Left renal pelvis (tissue), 4 donors: ENCODE results near the gene ESYT1. TPM values are rescaled to one million over a fixed set of nuclear protein-coding genes. Genes with fewer than 3 reads are reported as not detected.
"Not testable (repeated sequence)": the region's sequence is repeated elsewhere in the genome, so short reads cannot be mapped to it uniquely, and the experiment has no call there.

ENCODE experiments used
- DNase-seq, 4 donors: peaks; one replicate each; pipeline ENCODE4 v3.0.0-alpha.2; 2013; ENCODE audit warnings: low read depth in 4 of 4, low spot score in 3 of 4
- polyA plus RNA-seq, 4 donors: library from polyadenylated mRNA; unstranded; fragments of 120-200 nt; gene quantifications; one replicate each; pipeline ENCODE4 v1.2.1, GENCODE V29; 2013; ENCODE audit not compliant: insufficient read length in 4 of 4

The ESYT1 gene
- polyA plus RNA-seq, 4 donors = 66.2 to 79.3 (median 74.2) TPM

DNA sequence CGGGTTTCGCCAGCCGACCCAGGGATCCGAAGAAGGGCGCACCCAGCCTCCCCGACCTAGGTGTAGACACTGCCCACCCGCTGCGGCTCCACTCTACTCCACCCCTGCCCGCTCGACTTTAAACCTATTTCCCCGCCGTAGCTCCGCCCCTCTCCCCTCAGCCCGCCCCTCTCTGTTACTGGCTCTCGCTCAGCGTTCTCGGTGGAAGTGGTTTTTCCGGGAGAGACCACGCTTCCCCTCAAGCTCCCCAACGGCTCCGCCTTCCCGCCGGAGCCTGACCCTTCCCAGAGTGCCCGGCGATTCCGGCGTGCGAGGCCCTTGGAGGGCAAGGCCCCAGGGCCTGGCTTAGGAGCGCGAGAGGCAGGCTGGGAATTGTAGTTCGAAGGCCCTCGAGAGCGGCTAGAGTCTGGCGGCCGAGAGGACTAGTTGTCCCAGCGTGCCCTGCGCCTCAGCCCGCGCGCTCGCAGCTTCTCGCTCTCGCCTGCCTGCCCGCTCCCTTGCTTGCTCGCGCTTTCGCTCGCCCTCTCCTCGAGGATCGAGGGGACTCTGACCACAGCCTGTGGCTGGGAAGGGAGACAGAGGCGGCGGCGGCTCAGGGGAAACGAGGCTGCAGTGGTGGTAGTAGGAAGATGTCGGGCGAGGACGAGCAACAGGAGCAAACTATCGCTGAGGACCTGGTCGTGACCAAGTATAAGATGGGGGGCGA, 23.8 kb upstream of the ESYT1 start, which contains the start of gene PA2G4:
TSS of gene PA2G4 (plus strand) at position 451 of the 706 bp plus-strand sequence. CDS start at position 630, 179 bp downstream.
- peak; percentile 95 to 98 (median 97) for DNase-seq

DNA sequence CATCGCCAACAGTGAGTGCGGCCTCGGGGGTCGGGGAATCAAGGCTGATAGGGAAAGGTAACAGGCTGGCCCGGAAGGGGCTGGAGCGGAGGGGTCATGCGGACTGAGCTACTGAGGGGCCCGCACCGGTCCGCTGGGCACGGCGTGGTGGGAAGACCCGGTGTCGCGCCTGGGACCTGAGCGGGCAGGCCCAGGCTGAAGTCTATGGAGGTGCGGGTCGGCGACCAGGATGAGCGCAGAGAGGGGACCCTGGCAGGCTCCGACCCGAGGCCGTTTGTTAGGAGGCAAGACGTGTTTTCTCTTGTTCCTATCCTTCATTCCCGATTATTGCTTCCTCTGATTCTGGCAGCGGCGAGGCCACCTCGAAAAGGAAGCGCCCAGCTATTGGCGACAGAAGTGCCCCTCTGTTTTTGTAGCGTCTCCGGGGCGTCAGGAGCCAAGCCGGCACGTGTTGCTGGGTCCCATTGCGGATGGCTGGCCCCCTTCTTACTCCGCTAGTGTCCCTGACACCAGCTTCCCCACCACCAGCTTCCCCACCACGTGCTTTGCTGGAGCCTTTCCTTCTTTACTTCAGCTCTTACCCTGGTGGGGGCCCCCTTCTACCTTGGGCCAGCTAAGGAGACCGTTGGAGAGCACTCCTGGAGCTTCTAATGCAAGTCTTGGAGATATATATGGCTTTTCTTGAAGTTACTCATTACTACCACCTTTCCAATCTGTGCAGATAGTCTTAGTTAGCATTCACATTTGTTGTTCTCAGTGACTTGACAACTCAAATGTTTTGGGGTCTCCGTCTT, 23.1 kb upstream of the ESYT1 start:
- no peak for DNase-seq

DNA sequence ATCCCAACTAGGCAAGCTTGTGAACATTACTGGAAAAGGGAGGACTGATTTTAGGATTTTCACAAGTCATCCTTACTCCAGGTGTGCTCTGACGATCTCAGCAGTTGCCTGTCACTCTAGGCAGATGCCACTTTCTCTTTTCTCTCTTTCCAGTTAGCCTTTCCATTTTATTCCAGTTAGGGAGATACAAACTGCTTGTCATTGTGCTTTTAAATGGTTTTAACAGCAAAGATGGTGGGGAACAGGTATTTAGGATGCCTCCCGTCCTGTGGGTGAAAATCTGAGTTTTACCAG, 22.5 kb upstream of the ESYT1 start:
- no peak for DNase-seq

- DNase-seq = no peak
Observed at GRCh38 chr12:56107242-56107641, 20.8 kb upstream of the ESYT1 start.

GRCh38 chr12:56110571-56110970, 17.5 kb upstream of the ESYT1 start:
- DNase-seq = no peak

GRCh38 chr12:56114084-56114483, 14.0 kb upstream of the ESYT1 start:
- no peak for DNase-seq

DNA sequence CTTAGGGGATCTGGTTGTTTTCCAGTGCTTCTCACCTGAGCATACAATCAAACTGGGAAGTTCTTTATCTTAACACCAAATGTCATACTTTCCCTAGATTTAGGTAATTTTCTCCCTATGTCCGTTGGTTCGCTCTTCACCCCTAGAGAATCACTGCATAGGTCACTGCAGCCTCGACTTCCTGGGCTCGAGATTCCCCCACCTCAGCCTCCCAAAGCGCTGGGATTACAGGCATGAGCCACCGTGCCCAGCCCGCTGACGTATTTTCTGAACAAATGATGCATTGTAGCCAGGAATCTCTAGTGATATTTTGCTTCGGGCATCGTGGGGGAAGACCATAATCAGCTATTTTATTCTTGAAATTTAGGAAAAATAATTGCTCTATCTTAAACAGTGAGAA, 12.7 kb upstream of the ESYT1 start:
- no peak for DNase-seq

GRCh38 chr12:56116267-56117081, 11.6 kb upstream of the ESYT1 start, which contains the start of gene RPL41:
Gene RPL41, plus strand, starts transcription at chr12:56116633.
- DNase-seq = peak; percentile 96 to 98 (median 96)

DNA sequence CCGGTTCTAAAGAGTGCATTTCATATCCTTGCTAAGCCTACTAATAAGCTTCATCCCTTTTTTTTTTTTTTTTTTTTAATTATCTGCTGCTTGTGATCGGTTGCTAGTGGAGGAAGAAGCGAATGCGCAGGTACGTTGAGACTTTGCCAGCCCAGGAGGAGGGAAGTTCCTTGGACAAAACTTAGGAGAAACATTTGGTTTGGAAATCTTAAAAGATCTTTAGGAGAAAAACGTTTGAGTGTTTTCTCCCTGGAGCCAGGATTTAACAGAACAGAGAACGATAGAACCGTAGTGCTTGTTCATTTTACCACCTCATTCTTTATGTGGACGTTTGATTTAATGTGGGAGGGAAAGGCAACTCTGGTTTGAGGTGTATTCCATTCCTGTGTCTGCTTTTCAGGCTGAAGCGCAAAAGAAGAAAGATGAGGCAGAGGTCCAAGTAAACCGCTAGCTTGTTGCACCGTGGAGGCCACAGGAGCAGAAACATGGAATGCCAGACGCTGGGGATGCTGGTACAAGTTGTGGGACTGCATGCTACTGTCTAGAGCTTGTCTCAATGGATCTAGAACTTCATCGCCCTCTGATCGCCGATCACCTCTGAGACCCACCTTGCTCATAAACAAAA, 10.9 kb upstream of the ESYT1 start:
- DNase-seq = not testable (repeated sequence)

- DNase-seq = peak; percentile 96 to 99 (median 98)
Observed at GRCh38 chr12:56117778-56118687, 10.0 kb upstream of the ESYT1 start, which contains the start of gene ZC3H10. Gene ZC3H10, plus strand, starts transcription at chr12:56118266. Its CDS starts 2,297 bp downstream, at chr12:56120563.

DNA sequence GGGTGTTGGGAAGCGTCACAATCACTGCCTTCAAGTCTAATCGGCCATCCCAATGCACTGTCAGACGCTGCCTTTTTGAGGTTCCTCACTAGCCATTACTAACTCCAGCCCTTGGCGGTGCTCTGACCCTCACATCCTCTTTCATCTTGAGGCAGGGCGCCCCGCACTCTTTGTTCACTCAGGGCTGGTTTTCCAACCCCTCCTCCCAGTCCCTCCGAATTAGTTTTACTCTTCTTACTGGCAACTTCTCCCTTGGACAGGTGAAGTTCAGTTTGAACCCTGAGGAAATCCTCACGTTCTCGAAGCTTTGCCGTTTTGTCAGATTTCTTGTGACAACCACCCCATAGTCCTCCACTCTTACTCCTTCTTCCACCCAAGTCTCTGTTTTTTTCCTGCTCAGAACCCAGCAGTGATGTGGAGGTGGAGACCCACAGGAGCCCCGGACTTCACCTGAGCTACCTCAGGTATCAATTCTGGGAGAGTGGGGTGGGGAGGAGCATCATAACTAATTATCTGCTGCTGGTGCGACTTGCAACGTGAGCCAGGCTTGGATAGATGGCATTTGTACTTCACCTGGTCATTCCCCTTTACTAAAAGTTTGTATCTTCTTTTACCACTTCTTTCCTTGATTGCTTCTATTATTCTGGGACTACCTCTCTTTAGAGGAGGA, 9.2 kb upstream of the ESYT1 start:
- no peak for DNase-seq

- peak in 2 of 4 donors; percentile 66 to 83 for DNase-seq
Observed at GRCh38 chr12:56119361-56119796, 8.7 kb upstream of the ESYT1 start.

DNA sequence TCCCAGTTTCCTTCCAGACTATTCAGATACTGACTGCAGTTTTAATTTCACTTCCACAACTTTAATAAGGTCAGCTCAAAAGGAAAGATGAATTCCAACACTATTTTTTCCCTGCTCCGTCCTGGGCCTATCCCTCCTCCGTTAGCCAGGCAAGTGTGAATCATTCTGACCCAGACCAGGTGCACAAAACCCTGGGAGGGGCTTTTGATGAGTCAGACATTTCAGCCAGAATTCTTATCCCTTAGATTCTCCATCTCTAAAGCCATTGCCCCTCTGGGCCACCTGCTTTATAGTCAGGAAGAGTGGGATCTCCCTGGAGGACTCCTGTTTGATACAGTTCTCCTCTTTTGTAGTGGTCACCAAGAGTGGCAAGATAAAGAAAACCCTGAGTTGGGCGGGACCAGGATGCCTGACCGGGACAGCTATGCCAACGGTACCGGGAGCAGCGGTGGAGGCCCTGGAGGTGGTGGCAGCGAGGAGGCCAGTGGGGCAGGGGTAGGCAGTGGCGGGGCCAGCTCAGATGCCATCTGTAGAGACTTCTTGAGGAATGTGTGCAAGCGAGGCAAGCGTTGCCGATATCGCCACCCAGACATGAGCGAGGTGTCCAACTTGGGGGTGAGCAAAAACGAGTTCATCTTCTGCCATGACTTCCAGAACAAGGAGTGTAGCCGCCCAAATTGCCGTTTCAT, 7.8 kb upstream of the ESYT1 start:
- DNase-seq = no peak

DNA sequence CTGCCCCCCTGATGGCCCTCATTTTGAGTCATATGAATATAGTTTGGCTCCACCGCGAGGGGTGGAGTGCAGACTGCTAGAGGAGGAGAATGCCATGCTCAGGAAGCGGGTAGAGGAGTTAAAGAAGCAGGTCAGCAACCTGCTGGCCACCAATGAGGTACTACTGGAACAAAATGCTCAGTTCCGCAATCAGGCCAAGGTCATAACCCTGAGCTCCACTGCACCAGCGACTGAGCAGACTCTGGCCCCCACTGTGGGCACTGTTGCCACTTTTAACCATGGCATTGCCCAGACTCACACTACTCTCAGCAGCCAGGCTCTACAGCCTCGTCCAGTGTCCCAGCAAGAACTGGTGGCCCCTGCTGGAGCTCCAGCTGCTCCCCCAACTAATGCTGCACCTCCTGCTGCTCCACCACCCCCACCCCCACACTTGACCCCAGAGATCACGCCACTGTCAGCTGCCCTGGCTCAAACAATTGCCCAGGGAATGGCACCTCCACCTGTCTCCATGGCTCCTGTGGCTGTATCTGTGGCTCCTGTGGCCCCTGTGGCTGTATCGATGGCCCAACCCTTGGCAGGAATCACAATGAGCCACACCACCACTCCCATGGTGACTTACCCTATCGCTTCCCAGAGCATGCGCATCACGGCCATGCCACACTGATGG, 6.7 kb upstream of the ESYT1 start:
- no peak for DNase-seq

- DNase-seq = no peak
Observed at GRCh38 chr12:56122637-56123036, 5.4 kb upstream of the ESYT1 start.

DNA sequence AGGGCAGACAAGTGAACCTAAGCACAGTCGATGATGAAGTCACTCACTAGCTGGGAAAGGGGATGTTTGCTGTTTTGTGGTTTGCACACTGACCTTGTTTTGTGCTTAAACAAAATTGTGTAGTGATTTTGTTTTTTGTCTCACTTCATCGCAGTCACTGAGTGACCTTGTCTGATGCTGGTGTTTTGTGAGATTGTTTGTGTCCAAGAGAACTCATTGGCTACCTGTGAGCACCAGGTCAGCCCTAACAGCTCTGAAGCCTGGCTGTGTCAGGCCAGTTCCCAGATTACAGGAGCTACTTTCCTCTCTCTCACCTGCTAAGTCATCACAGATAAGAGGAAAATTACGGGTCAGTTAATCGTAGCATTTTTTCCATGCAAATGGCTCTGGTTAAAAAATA, 3.9 kb upstream of the ESYT1 start:
- DNase-seq = no peak

GRCh38 chr12:56126732-56127239, 1.3 kb upstream of the ESYT1 start:
- DNase-seq = no peak

DNA sequence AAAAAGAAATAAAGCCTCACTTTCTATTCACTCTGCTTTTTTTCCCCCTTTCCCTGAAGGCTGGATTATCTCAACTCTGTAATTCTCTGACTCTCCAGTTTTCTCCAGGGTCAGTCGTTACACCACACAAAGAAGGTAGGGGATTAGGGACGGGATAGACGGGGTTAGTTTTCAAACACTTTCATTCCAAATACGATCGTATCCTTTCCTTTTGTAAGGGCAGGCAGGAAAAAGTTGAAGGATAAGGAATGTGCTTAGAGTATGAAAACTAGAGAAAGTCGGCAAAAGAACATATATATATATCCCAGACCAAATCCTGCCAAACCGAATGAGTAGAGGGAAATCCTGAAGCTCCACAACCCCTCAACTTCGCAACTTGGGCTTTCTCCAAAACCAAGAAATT, 581 bp upstream of the ESYT1 start:
- no peak for DNase-seq
